ENCODE results near the gene BCKDHB.
"Not testable (repeated sequence)": the region's sequence is repeated elsewhere in the genome, so short reads cannot be mapped to it uniquely, and the experiment has no call there.

DNA sequence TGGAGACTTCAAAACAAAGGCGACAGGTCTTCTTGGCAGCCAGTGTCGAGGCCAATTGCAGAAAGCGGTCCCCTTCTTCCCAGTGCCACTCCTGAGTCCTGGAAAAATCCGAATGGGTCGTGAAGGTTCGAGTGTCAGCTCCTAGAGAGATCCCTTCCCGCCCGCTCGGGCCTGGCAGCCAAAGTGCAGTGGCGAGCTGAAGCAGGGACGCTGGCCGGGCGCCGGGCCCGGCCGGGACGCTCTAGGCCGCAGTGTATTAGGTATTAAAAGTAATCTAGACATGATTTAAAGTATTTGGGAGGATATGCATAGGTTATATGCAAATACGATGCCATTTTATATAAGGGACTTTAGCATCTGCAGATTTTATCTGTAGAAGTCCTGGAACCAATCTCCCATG lies 36.0 kb upstream of the BCKDHB start:
- TF ChIP-seq KDM1A (IDR thresholded peaks at IDR 0.05; ENCODE audit: low read depth); EP300 (IDR thresholded peaks at IDR 0.05); POLR2A (IDR thresholded peaks at IDR 0.05; ENCODE audit: low read length); CHD4 (IDR thresholded peaks at IDR 0.05; ENCODE audit: borderline replicate concordance); CEBPB (IDR thresholded peaks at IDR 0.05): not testable (repeated sequence)
- TF ChIP-seq, protein P1, sequence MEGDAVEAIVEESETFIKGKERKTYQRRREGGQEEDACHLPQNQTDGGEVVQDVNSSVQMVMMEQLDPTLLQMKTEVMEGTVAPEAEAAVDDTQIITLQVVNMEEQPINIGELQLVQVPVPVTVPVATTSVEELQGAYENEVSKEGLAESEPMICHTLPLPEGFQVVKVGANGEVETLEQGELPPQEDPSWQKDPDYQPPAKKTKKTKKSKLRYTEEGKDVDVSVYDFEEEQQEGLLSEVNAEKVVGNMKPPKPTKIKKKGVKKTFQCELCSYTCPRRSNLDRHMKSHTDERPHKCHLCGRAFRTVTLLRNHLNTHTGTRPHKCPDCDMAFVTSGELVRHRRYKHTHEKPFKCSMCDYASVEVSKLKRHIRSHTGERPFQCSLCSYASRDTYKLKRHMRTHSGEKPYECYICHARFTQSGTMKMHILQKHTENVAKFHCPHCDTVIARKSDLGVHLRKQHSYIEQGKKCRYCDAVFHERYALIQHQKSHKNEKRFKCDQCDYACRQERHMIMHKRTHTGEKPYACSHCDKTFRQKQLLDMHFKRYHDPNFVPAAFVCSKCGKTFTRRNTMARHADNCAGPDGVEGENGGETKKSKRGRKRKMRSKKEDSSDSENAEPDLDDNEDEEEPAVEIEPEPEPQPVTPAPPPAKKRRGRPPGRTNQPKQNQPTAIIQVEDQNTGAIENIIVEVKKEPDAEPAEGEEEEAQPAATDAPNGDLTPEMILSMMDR (IDR thresholded peaks at IDR 0.05): not testable (repeated sequence)

Data from A549 (cell line).